Gastroesophageal sphincter (tissue), 4 donors: ENCODE data around the gene ACADVL. TPM values are rescaled to one million over a fixed set of nuclear protein-coding genes. Genes with fewer than 3 reads are reported as not detected.

Source experiments
- ATAC-seq: fragments of 150-250 bp; one replicate; pipeline ENCODE4 v1.9.1; 2016; ENCODE audit warnings: mild to moderate bottlenecking, moderate library complexity
- H3K27ac ChIP-seq, 4 donors: fragments of 200-600 bp; sonication (generic) in 3 of 4; 1 replicate in 3 of 4; 2 replicates in 1 of 4; pipeline ENCODE4 v1.5.1; 2016 to 2019
- H3K27me3 ChIP-seq: fragments of 200-600 bp; sonication (generic); one replicate; pipeline ENCODE4 v1.5.1; 2019
- H3K36me3 ChIP-seq, 2 donors: fragments of 200-600 bp; sonication (generic); one replicate each; pipeline ENCODE4 v1.5.1; 2019; ENCODE audit warnings: control low read depth in 1 of 2
- H3K4me1 ChIP-seq, 3 donors: fragments of 200-600 bp; sonication (generic); 1 replicate in 2 of 3; 2 replicates in 1 of 3; pipeline ENCODE4 v1.5.1; 2016 to 2019; ENCODE audit warnings: control low read depth in 2 of 3
- H3K4me3 ChIP-seq, 2 donors: fragments of 200-600 bp; sonication (generic); one replicate each; pipeline ENCODE4 v1.5.1; 2019; ENCODE audit warnings: mild to moderate bottlenecking in 1 of 2, moderate library complexity in 1 of 2
- H3K9me3 ChIP-seq, 3 donors: fragments of 200-600 bp; sonication (generic); one replicate each; pipeline ENCODE4 v1.5.1; 2017 to 2019; ENCODE audit warnings: control low read depth in 2 of 3
- EP300 ChIP-seq: sonication (generic); formaldehyde crosslinking; IDR thresholded peaks from one replicate; pipeline ENCODE4 v1.6.1; 2017; ENCODE audit warnings: antibody characterized with exemption, mild to moderate bottlenecking
- POLR2A ChIP-seq, 2 donors: fragments of 450-650 bp; IDR thresholded peaks; one replicate each; pipeline ENCODE4 v1.6.1; 2017; ENCODE audit warnings: antibody characterized with exemption in 2 of 2, mild to moderate bottlenecking in 2 of 2, moderate library complexity in 1 of 2
- POLR2AphosphoS5 ChIP-seq: sonication (generic); formaldehyde crosslinking; IDR thresholded peaks from one replicate; pipeline ENCODE4 v1.6.1; 2017; ENCODE audit warnings: antibody characterized with exemption
- WGBS, 2 donors: methylation state at CpG; one replicate each; pipeline ENCODE4 v1.1.5; 2018; ENCODE audit warnings: low coverage in 1 of 2; 5-methylcytosine and 5-hydroxymethylcytosine counted together
- total RNA-seq, 4 donors: library from RNA; depleted of rRNA; stranded (reverse); fragments of >200 nt; gene quantifications; one replicate each; pipeline ENCODE4 v1.1.0, GENCODE V29; 2016
- TF ChIP-seq, protein P1 (sequence below), 4 experiments: fragments of 200-600 bp in 2 of 4; fragments of 450-650 bp in 2 of 4; sonication (generic) in 1 of 4; IDR thresholded peaks; one replicate each; pipeline ENCODE4 v1.5.1; 2017 to 2019; ENCODE audit warnings: antibody characterized with exemption in 4 of 4, mild to moderate bottlenecking in 2 of 4, moderate library complexity in 2 of 4

The ACADVL gene
- total RNA-seq, 4 donors from 2014 or later: 331 to 508 (median 475) TPM

DNA sequence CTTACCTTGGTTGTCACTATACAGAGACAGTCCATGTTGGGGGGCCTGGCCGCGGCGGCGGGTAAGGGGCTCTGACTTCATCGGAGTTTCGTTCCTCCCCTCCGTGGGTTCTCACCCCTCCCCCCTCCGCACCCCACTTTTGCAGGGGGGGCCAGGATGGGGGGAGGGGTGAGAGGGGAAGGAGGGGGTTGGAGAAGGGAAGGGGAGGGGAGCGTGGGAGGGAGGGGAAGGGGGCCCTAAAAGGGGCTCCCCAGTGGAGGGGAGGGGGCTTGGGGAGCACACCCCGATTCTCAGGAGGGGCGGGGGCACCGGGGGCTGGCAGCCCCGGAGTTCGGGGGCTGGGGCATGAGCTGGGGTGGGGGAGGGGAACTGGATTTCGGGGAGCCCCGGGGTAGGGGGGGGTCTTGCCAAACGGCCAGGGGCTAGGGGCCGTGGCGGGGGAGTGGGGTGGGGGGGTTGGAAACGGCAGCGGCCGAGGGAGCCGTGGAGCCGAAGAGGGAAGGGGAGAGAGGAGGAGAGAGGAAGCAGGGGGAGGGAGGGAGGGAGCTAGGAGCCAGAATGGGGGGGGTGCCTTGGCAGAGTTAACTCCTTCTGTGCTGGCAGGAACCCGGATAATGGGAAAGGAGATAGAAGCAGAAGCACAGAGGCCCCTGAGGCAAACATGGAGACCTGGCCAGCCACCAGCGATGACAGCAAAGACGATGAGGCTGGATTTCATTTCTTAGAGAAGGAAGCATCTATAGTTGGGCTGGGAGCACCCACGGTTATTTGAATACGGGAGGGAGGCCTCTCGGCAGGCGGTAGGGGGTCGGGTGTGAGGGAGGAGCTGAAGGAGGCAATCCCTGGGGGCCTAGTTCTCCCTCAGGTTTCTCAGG, 2.4 kb upstream of the ACADVL start:
- WGBS, 2 donors: 2 to 10% methylated on average over 7 to 9 of the region's 32 CpGs
- Histone ChIP-seq H3K27me3 (no peaks in the 10 kb centered on the region), H3K9me3 (no peaks in the 10 kb centered on the region), H3K27ac (peak overlapping the region; percentile 72 to 98 (median 92)), H3K4me1 (peaks cover 6 to 85% (median 42%) of the 10 kb centered on the region in 3 donors), H3K36me3 (peaks cover 0 to 15% of the 10 kb centered on the region in 2 donors), H3K4me3 (peak overlapping the region; percentile 62)
- ATAC-seq: no peak
- no peak for TF ChIP-seq POLR2AphosphoS5
- TF ChIP-seq, protein P1, sequence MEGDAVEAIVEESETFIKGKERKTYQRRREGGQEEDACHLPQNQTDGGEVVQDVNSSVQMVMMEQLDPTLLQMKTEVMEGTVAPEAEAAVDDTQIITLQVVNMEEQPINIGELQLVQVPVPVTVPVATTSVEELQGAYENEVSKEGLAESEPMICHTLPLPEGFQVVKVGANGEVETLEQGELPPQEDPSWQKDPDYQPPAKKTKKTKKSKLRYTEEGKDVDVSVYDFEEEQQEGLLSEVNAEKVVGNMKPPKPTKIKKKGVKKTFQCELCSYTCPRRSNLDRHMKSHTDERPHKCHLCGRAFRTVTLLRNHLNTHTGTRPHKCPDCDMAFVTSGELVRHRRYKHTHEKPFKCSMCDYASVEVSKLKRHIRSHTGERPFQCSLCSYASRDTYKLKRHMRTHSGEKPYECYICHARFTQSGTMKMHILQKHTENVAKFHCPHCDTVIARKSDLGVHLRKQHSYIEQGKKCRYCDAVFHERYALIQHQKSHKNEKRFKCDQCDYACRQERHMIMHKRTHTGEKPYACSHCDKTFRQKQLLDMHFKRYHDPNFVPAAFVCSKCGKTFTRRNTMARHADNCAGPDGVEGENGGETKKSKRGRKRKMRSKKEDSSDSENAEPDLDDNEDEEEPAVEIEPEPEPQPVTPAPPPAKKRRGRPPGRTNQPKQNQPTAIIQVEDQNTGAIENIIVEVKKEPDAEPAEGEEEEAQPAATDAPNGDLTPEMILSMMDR (IDR thresholded peaks at IDR 0.05): no peak
- no peak for TF ChIP-seq EP300
- no peak for TF ChIP-seq POLR2A (IDR thresholded peaks at IDR 0.05)

DNA sequence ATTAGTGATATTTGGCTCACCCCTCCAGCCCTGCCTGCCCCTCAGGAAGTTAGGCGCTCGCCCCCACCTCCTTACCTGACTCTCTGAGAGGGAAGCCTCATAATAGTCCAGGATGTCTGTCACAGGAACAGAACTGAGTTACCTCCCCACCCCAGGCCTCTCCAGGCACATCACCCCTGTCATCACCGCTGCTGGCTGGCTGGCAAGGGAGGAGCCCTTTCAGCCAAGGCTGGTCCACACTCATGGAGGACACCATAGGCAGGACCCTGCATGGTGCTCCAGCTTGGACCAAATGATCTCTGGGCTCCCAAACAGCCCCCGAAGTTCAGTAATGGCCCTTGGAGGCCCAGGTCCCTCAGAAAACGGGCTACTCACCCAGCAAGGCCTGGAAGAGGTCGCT, 1.6 kb upstream of the ACADVL start:
- ATAC-seq: no peak
- H3K27me3 ChIP-seq: no peaks in the 10 kb centered on the region
- TF ChIP-seq EP300 (no peak), POLR2A (IDR thresholded peaks at IDR 0.05) (no peak), POLR2AphosphoS5 (no peak)
- TF ChIP-seq, protein P1 (IDR thresholded peaks at IDR 0.05): no peak
- H3K27ac ChIP-seq: peak overlapping the region; percentile 72 to 98 (median 92)
- H3K9me3 ChIP-seq: no peaks in the 10 kb centered on the region
- 69% methylated on average over 2 of the region's 6 CpGs; no CpG with 5 or more reads in 1 of the 2 donors for WGBS, 2 donors
- H3K4me3 ChIP-seq: peak overlapping the region in 1 of 2 donors; percentile 62
- H3K4me1 ChIP-seq: peaks cover 6 to 83% (median 42%) of the 10 kb centered on the region in 3 donors
- H3K36me3 ChIP-seq: peaks cover 0 to 23% of the 10 kb centered on the region in 2 donors

DNA sequence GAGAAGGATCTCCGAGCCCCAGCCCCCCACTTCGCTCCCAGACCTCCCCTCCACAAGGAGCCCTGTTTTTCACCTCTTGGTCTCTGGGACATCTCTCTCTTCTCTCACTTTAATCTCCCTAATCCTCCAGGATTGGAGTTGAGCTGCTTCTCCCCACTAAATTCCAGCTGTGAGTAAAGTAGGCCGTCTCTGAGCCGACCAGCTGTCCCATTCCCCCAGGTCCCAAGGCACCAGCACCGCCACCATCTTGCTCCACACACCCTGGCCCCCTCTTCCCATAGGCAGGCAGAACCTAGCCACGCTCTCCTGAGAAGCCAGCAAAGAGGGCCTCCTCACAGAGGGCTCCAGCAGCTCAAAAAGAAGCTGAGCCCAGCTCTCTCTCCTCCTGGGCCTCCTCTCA, 980 bp upstream of the ACADVL start:
- no peak for ATAC-seq
- H3K4me1 ChIP-seq: peaks cover 6 to 77% (median 38%) of the 10 kb centered on the region in 3 donors
- H3K4me3 ChIP-seq: no peak overlapping the region
- peaks cover 0 to 29% of the 10 kb centered on the region in 2 donors for H3K36me3 ChIP-seq
- peak overlapping the region; percentile 86 to 98 (median 92) for H3K27ac ChIP-seq
- no peaks in the 10 kb centered on the region for H3K27me3 ChIP-seq
- H3K9me3 ChIP-seq: no peaks in the 10 kb centered on the region
- WGBS, 2 donors: 70% methylated on average over 5 of the region's 6 CpGs; no CpG with 5 or more reads in 1 of the 2 donors
- TF ChIP-seq EP300 (no peak), POLR2A (IDR thresholded peaks at IDR 0.05) (no peak), POLR2AphosphoS5 (no peak)
- TF ChIP-seq, protein P1 (IDR thresholded peaks at IDR 0.05): no peak

DNA sequence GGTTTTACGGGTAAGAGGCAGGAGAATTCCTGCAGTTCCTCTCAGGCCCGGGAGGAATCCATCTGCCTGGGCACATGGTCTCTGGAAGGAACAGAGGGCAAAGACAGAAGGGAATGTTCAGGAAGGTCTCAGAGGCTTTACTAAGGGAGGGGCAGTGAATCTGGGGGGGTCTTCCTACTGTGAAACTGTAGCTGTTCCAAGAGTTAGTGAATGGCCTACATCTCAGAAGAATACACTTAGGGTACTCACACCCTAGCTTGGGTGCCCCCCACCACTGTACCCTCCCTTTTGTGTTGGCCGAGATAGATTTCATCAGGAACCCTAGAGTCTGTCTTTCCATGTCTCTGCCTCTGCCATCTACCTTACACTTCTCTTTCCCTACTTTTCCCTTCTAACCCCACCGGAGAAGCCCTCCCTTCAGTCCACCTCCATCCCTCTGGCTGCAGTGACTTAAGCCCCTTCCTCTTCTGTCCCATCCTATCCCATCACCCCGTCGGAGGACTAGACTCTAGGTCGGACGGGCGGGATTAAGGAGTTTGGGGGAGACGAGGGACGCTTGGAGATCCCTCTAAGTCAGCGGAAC, 418 bp upstream of the ACADVL start:
- 38 to 59% methylated on average over 2 to 4 of the region's 12 CpGs for WGBS, 2 donors
- peaks cover 0 to 34% of the 10 kb centered on the region in 2 donors for H3K36me3 ChIP-seq
- no peaks in the 10 kb centered on the region for H3K9me3 ChIP-seq
- H3K27me3 ChIP-seq: no peaks in the 10 kb centered on the region
- H3K27ac ChIP-seq: peak overlapping the region; percentile 86 to 98 (median 92)
- no peak for TF ChIP-seq EP300
- no peak for TF ChIP-seq POLR2AphosphoS5
- no peak for TF ChIP-seq POLR2A (IDR thresholded peaks at IDR 0.05)
- TF ChIP-seq, protein P1 (IDR thresholded peaks at IDR 0.05): no peak
- peak overlapping the region; percentile 62 to 81 for H3K4me3 ChIP-seq
- no peak for ATAC-seq
- peaks cover 6 to 73% (median 34%) of the 10 kb centered on the region in 3 donors for H3K4me1 ChIP-seq
